Measurements from ENCODE around the gene PANK4. TPM values are rescaled to one million over a fixed set of nuclear protein-coding genes. Genes with fewer than 3 reads are reported as not detected.
A peak's percentile ranks its signal among the peaks of the same experiment; 100 is the strongest.

PANK4 gene
- total and polyA plus RNA-seq, 9 of the 15 experiments (the other 6 are each of a cell fraction or from before 2014, with no cell fraction given) = 0.93 to 55.6 (median 31.5) TPM

DNA sequence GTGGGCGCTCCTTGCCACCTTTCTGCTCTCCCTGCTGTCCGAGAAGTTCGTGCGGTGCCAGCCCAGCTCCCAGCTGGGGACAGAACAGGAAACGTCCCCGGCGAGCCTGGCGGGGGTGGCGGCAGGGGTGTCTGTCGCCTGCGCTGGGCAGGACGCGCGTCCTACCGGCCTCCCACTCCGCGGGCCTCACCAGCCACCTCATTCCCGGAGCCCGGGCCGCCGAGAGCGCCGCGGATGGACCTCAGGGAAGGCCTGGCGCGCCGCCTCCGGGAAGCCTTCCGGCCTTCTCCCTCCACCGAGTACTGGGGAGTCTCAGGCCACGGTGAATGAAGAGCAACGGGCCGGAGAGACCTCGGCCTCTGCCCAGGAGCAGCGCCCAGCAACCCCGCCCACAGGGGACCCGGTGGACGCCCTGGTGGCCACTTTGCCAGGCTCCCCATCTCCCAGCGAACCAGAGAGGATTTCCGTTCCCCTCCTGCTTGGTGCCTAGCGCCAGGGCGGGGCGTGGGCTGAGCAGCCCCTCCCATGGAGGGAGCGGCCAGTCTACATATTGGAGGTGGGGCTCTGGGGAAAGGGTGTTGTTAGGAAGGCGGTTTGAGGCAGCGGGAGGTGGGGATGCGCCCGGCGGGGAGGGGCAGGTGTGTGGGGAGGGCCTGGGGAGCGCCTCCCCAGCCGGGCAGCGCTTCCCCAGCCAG lies 20.3 kb upstream of the PANK4 start (continued):
- no peak for TF ChIP-seq ZNF347 (CRISPR knock-in tag; IDR thresholded peaks at IDR 0.05; ENCODE audit: low read depth)
- TF ChIP-seq HNRNPLL (IDR thresholded peaks at IDR 0.05; ENCODE audit: low read depth, low read length, poor library complexity, severe bottlenecking) = peak; percentile 81
- no peak for TF ChIP-seq KAT8 (IDR thresholded peaks at IDR 0.05; ENCODE audit: low read depth)
- 0 out of 2 replicates have a peak, but pooled peaks have one; percentile 44 for TF ChIP-seq TOE1 (IDR thresholded peaks at IDR 0.05; ENCODE audit: borderline replicate concordance)
- no peak for TF ChIP-seq TOE1 (CRISPR knock-in tag; IDR thresholded peaks at IDR 0.05; ENCODE audit: borderline replicate concordance, low read depth)
- TF ChIP-seq ZNF12 (CRISPR knock-in tag; IDR thresholded peaks at IDR 0.05) = peak; percentile 66; the same call in 1 of the 2 replicates
- no peak for TF ChIP-seq SMARCA4 (IDR thresholded peaks at IDR 0.05)
- no peak for TF ChIP-seq EHMT2 (IDR thresholded peaks at IDR 0.05)
- TF ChIP-seq POLR2G (IDR thresholded peaks at IDR 0.05; ENCODE audit: low read depth, low read length) = peak; percentile 59
- TF ChIP-seq BRD4 (IDR thresholded peaks at IDR 0.05) = no peak
- TF ChIP-seq ZNF24 (IDR thresholded peaks at IDR 0.05) = no peak
- TF ChIP-seq, protein P1, sequence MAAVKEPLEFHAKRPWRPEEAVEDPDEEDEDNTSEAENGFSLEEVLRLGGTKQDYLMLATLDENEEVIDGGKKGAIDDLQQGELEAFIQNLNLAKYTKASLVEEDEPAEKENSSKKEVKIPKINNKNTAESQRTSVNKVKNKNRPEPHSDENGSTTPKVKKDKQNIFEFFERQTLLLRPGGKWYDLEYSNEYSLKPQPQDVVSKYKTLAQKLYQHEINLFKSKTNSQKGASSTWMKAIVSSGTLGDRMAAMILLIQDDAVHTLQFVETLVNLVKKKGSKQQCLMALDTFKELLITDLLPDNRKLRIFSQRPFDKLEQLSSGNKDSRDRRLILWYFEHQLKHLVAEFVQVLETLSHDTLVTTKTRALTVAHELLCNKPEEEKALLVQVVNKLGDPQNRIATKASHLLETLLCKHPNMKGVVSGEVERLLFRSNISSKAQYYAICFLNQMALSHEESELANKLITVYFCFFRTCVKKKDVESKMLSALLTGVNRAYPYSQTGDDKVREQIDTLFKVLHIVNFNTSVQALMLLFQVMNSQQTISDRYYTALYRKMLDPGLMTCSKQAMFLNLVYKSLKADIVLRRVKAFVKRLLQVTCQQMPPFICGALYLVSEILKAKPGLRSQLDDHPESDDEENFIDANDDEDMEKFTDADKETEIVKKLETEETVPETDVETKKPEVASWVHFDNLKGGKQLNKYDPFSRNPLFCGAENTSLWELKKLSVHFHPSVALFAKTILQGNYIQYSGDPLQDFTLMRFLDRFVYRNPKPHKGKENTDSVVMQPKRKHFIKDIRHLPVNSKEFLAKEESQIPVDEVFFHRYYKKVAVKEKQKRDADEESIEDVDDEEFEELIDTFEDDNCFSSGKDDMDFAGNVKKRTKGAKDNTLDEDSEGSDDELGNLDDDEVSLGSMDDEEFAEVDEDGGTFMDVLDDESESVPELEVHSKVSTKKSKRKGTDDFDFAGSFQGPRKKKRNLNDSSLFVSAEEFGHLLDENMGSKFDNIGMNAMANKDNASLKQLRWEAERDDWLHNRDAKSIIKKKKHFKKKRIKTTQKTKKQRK (IDR thresholded peaks at IDR 0.05; ENCODE audit: borderline replicate concordance, low read depth, low read length) = no peak
- peak; percentile 30 for TF ChIP-seq RB1 (IDR thresholded peaks at IDR 0.05; ENCODE audit: low read depth)
- TF ChIP-seq MBD2 (IDR thresholded peaks at IDR 0.05; ENCODE audit: borderline replicate concordance, low read depth) = no peak
- TF ChIP-seq, protein P2, sequence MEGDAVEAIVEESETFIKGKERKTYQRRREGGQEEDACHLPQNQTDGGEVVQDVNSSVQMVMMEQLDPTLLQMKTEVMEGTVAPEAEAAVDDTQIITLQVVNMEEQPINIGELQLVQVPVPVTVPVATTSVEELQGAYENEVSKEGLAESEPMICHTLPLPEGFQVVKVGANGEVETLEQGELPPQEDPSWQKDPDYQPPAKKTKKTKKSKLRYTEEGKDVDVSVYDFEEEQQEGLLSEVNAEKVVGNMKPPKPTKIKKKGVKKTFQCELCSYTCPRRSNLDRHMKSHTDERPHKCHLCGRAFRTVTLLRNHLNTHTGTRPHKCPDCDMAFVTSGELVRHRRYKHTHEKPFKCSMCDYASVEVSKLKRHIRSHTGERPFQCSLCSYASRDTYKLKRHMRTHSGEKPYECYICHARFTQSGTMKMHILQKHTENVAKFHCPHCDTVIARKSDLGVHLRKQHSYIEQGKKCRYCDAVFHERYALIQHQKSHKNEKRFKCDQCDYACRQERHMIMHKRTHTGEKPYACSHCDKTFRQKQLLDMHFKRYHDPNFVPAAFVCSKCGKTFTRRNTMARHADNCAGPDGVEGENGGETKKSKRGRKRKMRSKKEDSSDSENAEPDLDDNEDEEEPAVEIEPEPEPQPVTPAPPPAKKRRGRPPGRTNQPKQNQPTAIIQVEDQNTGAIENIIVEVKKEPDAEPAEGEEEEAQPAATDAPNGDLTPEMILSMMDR (IDR thresholded peaks at IDR 0.05 in 2 of 3, conservative IDR thresholded peaks at IDR 0.05 in 1 of 3; ENCODE audit: insufficient read depth in 2 of 3, low read depth in 1 of 3, low read length in 3 of 3) = peak in 1 of 3 experiments; percentile 20; a peak in 2 of 6 replicates
- TF ChIP-seq, protein P3, sequence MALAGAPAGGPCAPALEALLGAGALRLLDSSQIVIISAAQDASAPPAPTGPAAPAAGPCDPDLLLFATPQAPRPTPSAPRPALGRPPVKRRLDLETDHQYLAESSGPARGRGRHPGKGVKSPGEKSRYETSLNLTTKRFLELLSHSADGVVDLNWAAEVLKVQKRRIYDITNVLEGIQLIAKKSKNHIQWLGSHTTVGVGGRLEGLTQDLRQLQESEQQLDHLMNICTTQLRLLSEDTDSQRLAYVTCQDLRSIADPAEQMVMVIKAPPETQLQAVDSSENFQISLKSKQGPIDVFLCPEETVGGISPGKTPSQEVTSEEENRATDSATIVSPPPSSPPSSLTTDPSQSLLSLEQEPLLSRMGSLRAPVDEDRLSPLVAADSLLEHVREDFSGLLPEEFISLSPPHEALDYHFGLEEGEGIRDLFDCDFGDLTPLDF (CRISPR knock-in tag; IDR thresholded peaks at IDR 0.05) = peak; percentile 50; the same call in 1 of the 2 replicates
- TF ChIP-seq FOXP1 (CRISPR knock-in tag; IDR thresholded peaks at IDR 0.05) = no peak
- no peak for TF ChIP-seq SETDB1 (IDR thresholded peaks at IDR 0.05; ENCODE audit: low read length)
- no peak for TF ChIP-seq SOX6 (IDR thresholded peaks at IDR 0.05)
- TF ChIP-seq SIN3A (IDR thresholded peaks at IDR 0.05; ENCODE audit: borderline replicate concordance in 2 of 2, control insufficient read depth in 1 of 2, low read depth in 2 of 2, low read length in 2 of 2) = no peak; a peak in 1 of 4 replicates
- no peak for TF ChIP-seq SMAD1 (IDR thresholded peaks at IDR 0.05; ENCODE audit: low read depth, low read length, partially characterized antibody)
